Left ventricle myocardium inferior (tissue), 1 donor: ENCODE measurements around the gene ZNF469. TPM values are rescaled to one million over a fixed set of nuclear protein-coding genes. Genes with fewer than 3 reads are reported as not detected.

Source experiments
- DNase-seq: peaks from one replicate; pipeline ENCODE4 v3.0.0-alpha.2; 2020
- H3K27ac ChIP-seq: fragments of 200-600 bp; replicated peaks from 2 replicates; pipeline ENCODE4 v1.8.0; 2021
- H3K27me3 ChIP-seq: fragments of 200-600 bp; 2 replicates; pipeline ENCODE4 v1.8.0; 2021; ENCODE audit warnings: low read depth
- H3K36me3 ChIP-seq: fragments of 200-600 bp; 2 replicates; pipeline ENCODE4 v1.8.0; 2021
- H3K4me1 ChIP-seq: fragments of 200-600 bp; 2 replicates; pipeline ENCODE4 v1.8.0; 2021
- H3K4me3 ChIP-seq: fragments of 200-600 bp; 2 replicates; pipeline ENCODE4 v1.8.0; 2021; ENCODE audit warnings: mild to moderate bottlenecking, moderate library complexity
- H3K9me3 ChIP-seq: fragments of 200-600 bp; replicated peaks from 2 replicates; pipeline ENCODE4 v1.8.0; 2021
- CTCF ChIP-seq: fragments of 200-600 bp; IDR thresholded peaks from 2 replicates; pipeline ENCODE4 v1.8.0; 2021; ENCODE audit warnings: antibody characterized with exemption, mild to moderate bottlenecking, borderline replicate concordance
- intact Hi-C: fragments of 100-400 bp; cut with micrococcal nuclease; formaldehyde crosslinking; loops from one replicate; pipeline ENCODE4 v1.11.0; 2022
- total RNA-seq: library from RNA; stranded (reverse); fragmentation: NEBNext Ultra II Directional; extraction: Animal tissue kit (Norgen Biotek cat#: 25700); gene quantifications from one replicate; pipeline ENCODE4 v1.2.1, GENCODE V29; 2021
- donor health status: DM: no; HTN: yes; CAD: no; lungs with severe emphysema.

ZNF469 gene
- total RNA-seq, 1 donor from 2014 or later: 0.74 TPM

DNA sequence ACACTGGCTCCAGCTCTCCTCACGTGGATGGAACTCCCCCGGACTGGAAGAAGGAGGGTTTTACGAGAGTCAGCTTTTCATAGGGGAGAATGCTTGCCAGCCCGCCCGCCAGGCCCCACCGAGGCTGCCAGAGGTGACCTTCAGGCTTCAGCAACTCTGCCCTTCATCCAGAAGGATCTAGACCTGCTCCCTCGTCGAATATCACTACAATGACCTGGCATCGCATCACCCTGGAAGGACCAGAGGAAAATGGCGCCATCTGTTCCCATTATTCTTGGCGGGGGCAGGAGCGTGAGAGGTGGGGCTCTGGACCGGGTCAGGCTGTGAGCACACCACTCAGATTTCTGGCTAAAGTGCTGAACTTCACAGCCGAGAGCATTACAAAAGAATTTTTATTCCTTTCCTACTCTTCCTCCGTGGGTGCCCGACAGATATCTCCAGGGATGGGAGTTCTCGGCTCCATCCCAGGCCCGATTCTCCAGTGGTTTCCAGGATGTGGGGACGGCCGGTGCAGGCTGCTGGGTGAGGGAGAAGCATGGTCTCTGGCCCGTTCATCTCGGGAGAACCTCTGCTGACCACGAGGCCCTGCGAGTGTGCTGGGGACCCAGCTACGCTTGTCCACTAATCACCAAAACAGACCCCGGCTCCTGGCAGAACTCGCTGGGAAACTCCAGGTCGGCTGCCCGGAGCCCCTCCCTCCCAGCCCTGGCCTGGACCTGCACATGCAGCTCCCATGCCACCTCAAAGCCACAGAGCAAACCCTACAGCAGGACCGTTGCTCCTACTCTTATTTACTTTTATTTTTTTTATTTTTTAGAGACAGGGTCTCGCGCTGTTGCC, 36.8 kb upstream of the ZNF469 start:
- Histone ChIP-seq H3K27ac (no peak overlapping the region), H3K9me3 (peaks cover 12% of the 10 kb centered on the region), H3K36me3 (no peaks in the 10 kb centered on the region), H3K4me1 (no peaks in the 10 kb centered on the region), H3K4me3 (no peak overlapping the region), H3K27me3 (peaks cover 26% of the 10 kb centered on the region)
- intact Hi-C loops: no loop called here
- DNase-seq: peak; percentile 9
- no peak for TF ChIP-seq CTCF

DNA sequence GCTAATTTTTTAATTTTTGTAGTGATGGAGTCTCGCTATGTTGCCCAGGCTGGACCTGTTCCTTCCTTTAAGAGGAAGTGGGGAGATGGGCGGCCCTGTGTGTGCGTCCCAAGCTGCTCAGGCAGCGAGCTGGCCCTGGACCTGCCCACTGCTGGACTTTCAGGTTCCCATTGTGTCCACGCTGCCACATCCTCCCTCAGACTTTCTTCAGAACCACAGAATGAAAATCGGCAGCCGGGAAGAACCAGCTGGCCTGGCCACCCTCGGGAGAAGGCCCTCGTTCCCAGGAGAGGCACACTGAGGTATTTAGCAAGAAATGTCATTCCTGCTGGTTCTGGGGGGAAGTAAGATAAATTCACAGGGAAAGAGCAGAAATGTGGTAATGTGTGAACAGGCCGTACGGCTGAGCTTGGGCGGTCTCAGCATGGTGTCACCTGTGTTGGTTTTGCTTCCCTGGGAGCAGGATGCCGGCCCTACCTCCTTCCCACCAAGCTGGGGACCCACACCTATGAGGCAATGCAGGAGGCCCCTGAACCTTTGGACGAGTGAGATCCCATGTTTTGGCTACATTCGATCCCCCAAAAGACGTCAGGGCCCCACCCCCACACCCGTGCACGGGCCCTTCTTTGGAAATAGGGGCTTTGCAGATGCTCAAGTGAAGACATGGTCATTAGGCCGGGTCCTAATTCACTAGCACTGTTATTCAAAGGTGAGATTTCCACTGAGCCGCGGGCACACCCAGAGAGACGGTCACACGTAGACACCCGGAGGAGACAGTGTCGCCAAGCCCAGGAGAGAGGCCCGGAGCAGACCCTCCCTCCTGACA, 35.9 kb upstream of the ZNF469 start:
- Histone ChIP-seq H3K27me3 (peaks cover 22% of the 10 kb centered on the region), H3K4me3 (no peak overlapping the region), H3K9me3 (peaks cover 12% of the 10 kb centered on the region), H3K4me1 (no peaks in the 10 kb centered on the region), H3K36me3 (no peaks in the 10 kb centered on the region), H3K27ac (no peak overlapping the region)
- TF ChIP-seq CTCF: no peak
- intact Hi-C loops: no loop called here
- DNase-seq: peak; percentile 5

- Histone ChIP-seq H3K4me1 (no peaks in the 10 kb centered on the region), H3K27ac (no peak overlapping the region), H3K9me3 (peaks cover 11% of the 10 kb centered on the region), H3K4me3 (no peak overlapping the region), H3K27me3 (peaks cover 13% of the 10 kb centered on the region), H3K36me3 (no peaks in the 10 kb centered on the region)
- intact Hi-C loops: no loop called here
- peak; percentile 6 for DNase-seq
- no peak for TF ChIP-seq CTCF
Measured at GRCh38 chr16:88347656-88348376, 34.9 kb upstream of the ZNF469 start.

DNA sequence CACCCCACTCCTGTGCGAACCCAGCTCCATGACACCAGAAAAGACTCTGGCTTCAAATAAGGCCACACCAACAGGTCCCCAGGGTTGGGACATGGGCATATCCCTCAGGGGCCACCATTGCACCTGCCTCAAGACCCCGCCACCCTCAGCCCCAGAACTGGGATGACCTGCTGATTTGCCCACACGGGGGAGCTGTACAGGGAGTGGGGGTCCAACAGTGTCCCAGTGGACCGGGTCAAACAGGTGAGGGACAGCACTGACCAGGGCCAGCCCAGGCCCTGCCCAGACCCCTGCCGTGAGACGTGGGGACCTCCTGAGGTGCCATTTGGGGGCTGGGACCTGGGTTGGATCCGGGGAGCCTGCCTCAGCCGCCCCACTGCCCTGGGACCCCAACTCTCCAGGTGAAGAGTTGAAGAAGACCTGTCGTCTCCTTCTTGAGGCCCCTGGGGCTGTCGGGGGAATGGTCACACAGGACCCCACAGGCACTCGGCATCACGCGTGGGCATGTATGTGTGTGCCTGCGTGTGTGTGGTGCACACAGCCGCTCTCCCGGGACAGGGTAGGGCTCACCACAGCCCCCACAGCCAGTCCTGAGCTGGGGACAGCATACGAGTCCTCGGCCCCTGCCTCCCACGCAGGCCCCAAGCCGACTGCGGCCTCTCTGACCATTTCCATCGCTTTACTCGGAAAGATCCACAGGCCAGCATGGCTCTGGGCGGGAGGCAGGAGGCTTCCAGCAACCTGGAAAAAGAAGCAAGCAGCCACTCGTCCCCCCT, 34.2 kb upstream of the ZNF469 start:
- no peak for TF ChIP-seq CTCF
- Histone ChIP-seq H3K27me3 (peaks cover 13% of the 10 kb centered on the region), H3K9me3 (peaks cover 3% of the 10 kb centered on the region), H3K4me1 (no peaks in the 10 kb centered on the region), H3K36me3 (no peaks in the 10 kb centered on the region), H3K4me3 (no peak overlapping the region), H3K27ac (no peak overlapping the region)
- intact Hi-C loops: no loop called here
- DNase-seq: peak; percentile 12
